HG03060 (cell line): Measurements from ENCODE around the gene A4GALT.

Experiments
- ATAC-seq: cut with Tn5 transposase; IDR thresholded peaks from one replicate; pipeline ENCODE4 v1.9.1; 2021; ENCODE audit warnings: low read depth, moderate number of reproducible peaks; ENCODE audit not compliant: unreplicated experiment

Gene A4GALT

GRCh38 chr22:42707496-42707895, 13.2 kb downstream of the A4GALT start:
- no peak for ATAC-seq

GRCh38 chr22:42704896-42705295, 15.8 kb downstream of the A4GALT start:
- no peak for ATAC-seq

- no peak for ATAC-seq
Measured at GRCh38 chr22:42702675-42703074, 18.0 kb downstream of the A4GALT start.

GRCh38 chr22:42701694-42702093, 19.0 kb downstream of the A4GALT start:
- no peak for ATAC-seq

GRCh38 chr22:42700901-42701300, 19.8 kb downstream of the A4GALT start:
- ATAC-seq, result no peak

- no peak for ATAC-seq
Measured at GRCh38 chr22:42700355-42700754, 20.3 kb downstream of the A4GALT start.

- ATAC-seq, result no peak
Measured at GRCh38 chr22:42699976-42700352, 20.7 kb downstream of the A4GALT start.

- no peak for ATAC-seq
Measured at GRCh38 chr22:42699281-42699975, 21.2 kb downstream of the A4GALT start.

GRCh38 chr22:42697542-42698013, 23.1 kb downstream of the A4GALT start:
- ATAC-seq, result no peak

GRCh38 chr22:42696331-42696967, 24.2 kb downstream of the A4GALT start:
- ATAC-seq, result no peak

GRCh38 chr22:42695294-42695693, 25.4 kb downstream of the A4GALT start:
- ATAC-seq, result no peak

GRCh38 chr22:42693763-42694683, 26.6 kb downstream of the A4GALT start:
- no peak for ATAC-seq

- no peak for ATAC-seq
Measured at GRCh38 chr22:42693055-42693762, 27.5 kb downstream of the A4GALT start.

GRCh38 chr22:42692239-42693054, 28.2 kb downstream of the A4GALT start:
- no peak for ATAC-seq

GRCh38 chr22:42691440-42691839, 29.2 kb downstream of the A4GALT start:
- no peak for ATAC-seq

- ATAC-seq, result no peak
Measured at GRCh38 chr22:42688241-42689211, 32.1 kb downstream of the A4GALT start.

GRCh38 chr22:42686756-42687491, 33.7 kb downstream of the A4GALT start:
- no peak for ATAC-seq
